Measurements from ENCODE around the gene DCTN5. TPM values are rescaled to one million over a fixed set of nuclear protein-coding genes. Genes with fewer than 3 reads are reported as not detected.

The DCTN5 gene
- polyA plus RNA-seq, 2 of the 4 experiments (the other 2 are of a cell fraction) = 64.6 to 91.1 TPM

DNA sequence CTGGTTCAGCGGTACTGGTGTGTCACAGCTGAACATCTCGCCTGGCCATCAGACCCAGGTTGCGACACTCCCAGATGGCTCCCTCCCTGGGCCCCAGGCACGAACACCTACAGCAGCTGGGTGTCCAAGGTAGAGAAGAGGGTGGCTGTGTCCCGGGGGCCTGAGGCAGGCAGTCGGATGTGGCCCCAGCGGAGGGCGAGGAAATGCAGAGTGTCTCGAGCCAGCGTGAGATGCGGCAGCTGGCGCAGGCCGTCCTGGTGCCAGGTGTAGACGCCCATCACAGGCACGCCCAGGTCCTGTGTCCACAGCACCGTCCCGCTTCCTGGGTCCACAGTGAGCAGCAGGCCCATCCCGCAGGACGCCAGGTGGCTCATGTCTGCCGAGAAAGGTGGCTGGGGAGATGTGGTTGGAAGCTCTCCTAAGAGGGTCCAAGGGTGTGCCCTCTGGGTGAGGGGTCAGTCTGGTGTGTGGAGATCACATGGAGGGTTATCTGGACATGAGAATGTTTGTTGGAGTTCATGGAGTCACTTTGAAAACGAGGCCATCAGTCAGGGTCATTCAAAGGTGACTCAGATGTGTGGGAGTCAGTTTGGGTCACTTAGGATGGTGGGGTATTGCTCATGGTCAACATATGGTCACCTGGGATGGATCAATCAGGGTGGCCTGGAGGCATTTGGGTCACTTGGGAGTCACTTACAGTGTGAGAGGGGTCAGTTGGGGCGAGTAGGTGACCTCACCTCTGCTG lies 63.7 kb downstream of the DCTN5 start:
- TF ChIP-seq KDM1A (IDR thresholded peaks at IDR 0.05; ENCODE audit: low read depth) (no peak), ESRRA (IDR thresholded peaks at IDR 0.05; ENCODE audit: borderline replicate concordance, low read length) (no peak), CBX2 (IDR thresholded peaks at IDR 0.05; ENCODE audit: borderline replicate concordance, low read depth) (no peak), NR3C1 (IDR thresholded peaks at IDR 0.05) (no peak), FOXS1 (CRISPR knock-in tag; IDR thresholded peaks at IDR 0.05) (no peak), POLR2A (IDR thresholded peaks at IDR 0.05; ENCODE audit: low read length) (no peak)
- ChIA-PET POLR2A (no interaction called here), CTCF (no interaction called here)
- 70% methylated on average over 18 of the region's 22 CpGs for WGBS (ENCODE audit: missing lambda C conversion rate)
- FAIRE-seq = no peak
- ATAC-seq = no peak
- Histone ChIP-seq H3K9me3 (peaks cover 20% of the 10 kb centered on the region; the same call in 2 of the 3 replicates), H3K4me1 (no peaks in the 10 kb centered on the region), H3K4me3 (no peak overlapping the region), H3K4me2 (no peak overlapping the region), H3K27ac (no peak overlapping the region)
- no peak for DNase-seq (ENCODE audit: low read depth in 1 of 2, low spot score in 1 of 2)

DNA sequence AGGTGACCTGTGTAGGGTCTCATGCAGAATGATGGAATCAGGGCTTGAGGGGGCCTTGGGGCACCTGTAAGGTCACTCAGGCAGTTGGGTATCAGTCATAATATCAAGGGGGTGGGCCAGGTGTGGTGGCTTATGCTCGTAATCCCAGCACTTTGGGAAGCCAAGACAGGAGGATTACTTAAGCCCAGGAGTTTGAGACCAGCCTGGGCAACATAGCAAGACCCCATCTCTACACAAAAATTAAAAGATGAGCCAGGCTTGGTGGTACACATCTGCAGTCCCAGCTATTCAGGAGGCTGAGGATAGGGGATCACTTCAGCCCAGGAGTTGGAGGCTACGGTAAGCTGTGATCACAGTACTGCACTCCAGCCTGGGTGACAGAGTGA lies 64.2 kb downstream of the DCTN5 start:
- Histone ChIP-seq H3K4me2 (no peak overlapping the region), H3K27ac (no peak overlapping the region), H3K9me3 (peaks cover 24% of the 10 kb centered on the region; the same call in 2 of the 3 replicates), H3K4me1 (no peaks in the 10 kb centered on the region), H3K4me3 (no peak overlapping the region)
- TF ChIP-seq, protein P1, sequence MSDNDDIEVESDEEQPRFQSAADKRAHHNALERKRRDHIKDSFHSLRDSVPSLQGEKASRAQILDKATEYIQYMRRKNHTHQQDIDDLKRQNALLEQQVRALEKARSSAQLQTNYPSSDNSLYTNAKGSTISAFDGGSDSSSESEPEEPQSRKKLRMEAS (IDR thresholded peaks at IDR 0.05) = no peak
- TF ChIP-seq KDM1A (IDR thresholded peaks at IDR 0.05; ENCODE audit: low read depth) (no peak), JUN (IDR thresholded peaks at IDR 0.05) (no peak), ELK1 (IDR thresholded peaks at IDR 0.05; ENCODE audit: low read depth, low read length) (no peak), HDAC2 (IDR thresholded peaks at IDR 0.05) (no peak), MAFK (IDR thresholded peaks at IDR 0.05; ENCODE audit: partially characterized antibody) (no peak), KDM5A (IDR thresholded peaks at IDR 0.05) (no peak), POLR2A (IDR thresholded peaks at IDR 0.05; ENCODE audit: low read length) (no peak), REST (IDR thresholded peaks at IDR 0.05) (no peak)
- FAIRE-seq (no peak), DNase-seq (ENCODE audit: low read depth in 1 of 2, low spot score in 1 of 2) (no peak), ATAC-seq (no peak)
- ChIA-PET CTCF (no interaction called here), POLR2A (no interaction called here)
- WGBS (ENCODE audit: missing lambda C conversion rate) = 44% methylated on average over 2 of the region's 2 CpGs

- peaks cover 24% of the 10 kb centered on the region; the same call in 2 of the 3 replicates for H3K9me3 ChIP-seq
- DNase-seq (ENCODE audit: low read depth in 1 of 2, low spot score in 1 of 2) (no peak), FAIRE-seq (no peak), ATAC-seq (no peak)
- TF ChIP-seq HOXB5 (CRISPR knock-in tag; IDR thresholded peaks at IDR 0.05) (no peak), TFCP2L1 (CRISPR knock-in tag; IDR thresholded peaks at IDR 0.05) (no peak), CHD4 (IDR thresholded peaks at IDR 0.05; ENCODE audit: borderline replicate concordance) (no peak), HOXA7 (CRISPR knock-in tag; IDR thresholded peaks at IDR 0.05) (no peak), ZC3H11A (IDR thresholded peaks at IDR 0.05) (no peak), EP300 (IDR thresholded peaks at IDR 0.05) (no peak), POLR2A (IDR thresholded peaks at IDR 0.05; ENCODE audit: low read length) (no peak), HDAC2 (IDR thresholded peaks at IDR 0.05) (no peak), KDM1A (IDR thresholded peaks at IDR 0.05; ENCODE audit: low read depth) (no peak), REST (IDR thresholded peaks at IDR 0.05) (no peak), BHLHE40 (IDR thresholded peaks at IDR 0.05; ENCODE audit: low read depth, low read length) (no peak), ZFP36 (IDR thresholded peaks at IDR 0.05; ENCODE audit: borderline replicate concordance, partially characterized antibody) (no peak)
- TF ChIP-seq, protein P2, sequence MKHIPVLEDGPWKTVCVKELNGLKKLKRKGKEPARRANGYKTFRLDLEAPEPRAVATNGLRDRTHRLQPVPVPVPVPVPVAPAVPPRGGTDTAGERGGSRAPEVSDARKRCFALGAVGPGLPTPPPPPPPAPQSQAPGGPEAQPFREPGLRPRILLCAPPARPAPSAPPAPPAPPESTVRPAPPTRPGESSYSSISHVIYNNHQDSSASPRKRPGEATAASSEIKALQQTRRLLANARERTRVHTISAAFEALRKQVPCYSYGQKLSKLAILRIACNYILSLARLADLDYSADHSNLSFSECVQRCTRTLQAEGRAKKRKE (CRISPR knock-in tag; IDR thresholded peaks at IDR 0.05; ENCODE audit: low read depth) = no peak
- TF ChIP-seq, protein P3, sequence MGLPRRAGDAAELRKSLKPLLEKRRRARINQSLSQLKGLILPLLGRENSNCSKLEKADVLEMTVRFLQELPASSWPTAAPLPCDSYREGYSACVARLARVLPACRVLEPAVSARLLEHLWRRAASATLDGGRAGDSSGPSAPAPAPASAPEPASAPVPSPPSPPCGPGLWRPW (IDR thresholded peaks at IDR 0.05) = no peak
- H3K4me2 ChIP-seq = no peak overlapping the region
- WGBS (ENCODE audit: missing lambda C conversion rate) = 41% methylated on average over 4 of the region's 4 CpGs
- H3K4me3 ChIP-seq = no peak overlapping the region
- H3K4me1 ChIP-seq = no peaks in the 10 kb centered on the region
- no peak overlapping the region for H3K27ac ChIP-seq
- CTCF ChIA-PET = interaction anchor here (1.3 to 1.8 kb wide), 2 partner anchors 22 to 37 kb away, joined by 3 to 4 read pairs; no protein-coding TSS in a partner anchor
- POLR2A ChIA-PET = no interaction called here
These were observed 65.2 kb downstream of the DCTN5 start for GRCh38 chr16:23706439-23706838.

Data from A549 (cell line).